Measurements from ENCODE around the gene OPN3.
A peak's percentile ranks its signal among the peaks of the same experiment; 100 is the strongest.

The OPN3 gene

GRCh38 chr1:241640149-241640866, at the start of gene OPN3, which contains the start of gene CHML (continued):
- no peak for TF ChIP-seq ZNF521 (tag by site-specific recombination; IDR thresholded peaks at IDR 0.05)
- TF ChIP-seq TRIM28 (IDR thresholded peaks at IDR 0.05; ENCODE audit: borderline replicate concordance, low read length) = no peak
- TF ChIP-seq ZNF830 (tag by site-specific recombination; IDR thresholded peaks at IDR 0.05; ENCODE audit: low read depth) = no peak
- TF ChIP-seq, protein P1, sequence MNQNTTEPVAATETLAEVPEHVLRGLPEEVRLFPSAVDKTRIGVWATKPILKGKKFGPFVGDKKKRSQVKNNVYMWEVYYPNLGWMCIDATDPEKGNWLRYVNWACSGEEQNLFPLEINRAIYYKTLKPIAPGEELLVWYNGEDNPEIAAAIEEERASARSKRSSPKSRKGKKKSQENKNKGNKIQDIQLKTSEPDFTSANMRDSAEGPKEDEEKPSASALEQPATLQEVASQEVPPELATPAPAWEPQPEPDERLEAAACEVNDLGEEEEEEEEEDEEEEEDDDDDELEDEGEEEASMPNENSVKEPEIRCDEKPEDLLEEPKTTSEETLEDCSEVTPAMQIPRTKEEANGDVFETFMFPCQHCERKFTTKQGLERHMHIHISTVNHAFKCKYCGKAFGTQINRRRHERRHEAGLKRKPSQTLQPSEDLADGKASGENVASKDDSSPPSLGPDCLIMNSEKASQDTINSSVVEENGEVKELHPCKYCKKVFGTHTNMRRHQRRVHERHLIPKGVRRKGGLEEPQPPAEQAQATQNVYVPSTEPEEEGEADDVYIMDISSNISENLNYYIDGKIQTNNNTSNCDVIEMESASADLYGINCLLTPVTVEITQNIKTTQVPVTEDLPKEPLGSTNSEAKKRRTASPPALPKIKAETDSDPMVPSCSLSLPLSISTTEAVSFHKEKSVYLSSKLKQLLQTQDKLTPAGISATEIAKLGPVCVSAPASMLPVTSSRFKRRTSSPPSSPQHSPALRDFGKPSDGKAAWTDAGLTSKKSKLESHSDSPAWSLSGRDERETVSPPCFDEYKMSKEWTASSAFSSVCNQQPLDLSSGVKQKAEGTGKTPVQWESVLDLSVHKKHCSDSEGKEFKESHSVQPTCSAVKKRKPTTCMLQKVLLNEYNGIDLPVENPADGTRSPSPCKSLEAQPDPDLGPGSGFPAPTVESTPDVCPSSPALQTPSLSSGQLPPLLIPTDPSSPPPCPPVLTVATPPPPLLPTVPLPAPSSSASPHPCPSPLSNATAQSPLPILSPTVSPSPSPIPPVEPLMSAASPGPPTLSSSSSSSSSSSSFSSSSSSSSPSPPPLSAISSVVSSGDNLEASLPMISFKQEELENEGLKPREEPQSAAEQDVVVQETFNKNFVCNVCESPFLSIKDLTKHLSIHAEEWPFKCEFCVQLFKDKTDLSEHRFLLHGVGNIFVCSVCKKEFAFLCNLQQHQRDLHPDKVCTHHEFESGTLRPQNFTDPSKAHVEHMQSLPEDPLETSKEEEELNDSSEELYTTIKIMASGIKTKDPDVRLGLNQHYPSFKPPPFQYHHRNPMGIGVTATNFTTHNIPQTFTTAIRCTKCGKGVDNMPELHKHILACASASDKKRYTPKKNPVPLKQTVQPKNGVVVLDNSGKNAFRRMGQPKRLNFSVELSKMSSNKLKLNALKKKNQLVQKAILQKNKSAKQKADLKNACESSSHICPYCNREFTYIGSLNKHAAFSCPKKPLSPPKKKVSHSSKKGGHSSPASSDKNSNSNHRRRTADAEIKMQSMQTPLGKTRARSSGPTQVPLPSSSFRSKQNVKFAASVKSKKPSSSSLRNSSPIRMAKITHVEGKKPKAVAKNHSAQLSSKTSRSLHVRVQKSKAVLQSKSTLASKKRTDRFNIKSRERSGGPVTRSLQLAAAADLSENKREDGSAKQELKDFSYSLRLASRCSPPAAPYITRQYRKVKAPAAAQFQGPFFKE (tag by site-specific recombination; IDR thresholded peaks at IDR 0.05; ENCODE audit: borderline replicate concordance) = no peak
- no peak for TF ChIP-seq ZSCAN18 (tag by site-specific recombination; IDR thresholded peaks at IDR 0.05)
- TF ChIP-seq ZNF114 (tag by site-specific recombination; IDR thresholded peaks at IDR 0.05) = no peak
- no peak for TF ChIP-seq ZBTB1 (tag by site-specific recombination; IDR thresholded peaks at IDR 0.05)
- TF ChIP-seq ZNF610 (tag by site-specific recombination; IDR thresholded peaks at IDR 0.05; ENCODE audit: borderline replicate concordance) = peak; percentile 77
- TF ChIP-seq, protein P2, sequence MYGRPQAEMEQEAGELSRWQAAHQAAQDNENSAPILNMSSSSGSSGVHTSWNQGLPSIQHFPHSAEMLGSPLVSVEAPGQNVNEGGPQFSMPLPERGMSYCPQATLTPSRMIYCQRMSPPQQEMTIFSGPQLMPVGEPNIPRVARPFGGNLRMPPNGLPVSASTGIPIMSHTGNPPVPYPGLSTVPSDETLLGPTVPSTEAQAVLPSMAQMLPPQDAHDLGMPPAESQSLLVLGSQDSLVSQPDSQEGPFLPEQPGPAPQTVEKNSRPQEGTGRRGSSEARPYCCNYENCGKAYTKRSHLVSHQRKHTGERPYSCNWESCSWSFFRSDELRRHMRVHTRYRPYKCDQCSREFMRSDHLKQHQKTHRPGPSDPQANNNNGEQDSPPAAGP (tag by site-specific recombination; IDR thresholded peaks at IDR 0.05) = no peak
- TF ChIP-seq, protein P3, sequence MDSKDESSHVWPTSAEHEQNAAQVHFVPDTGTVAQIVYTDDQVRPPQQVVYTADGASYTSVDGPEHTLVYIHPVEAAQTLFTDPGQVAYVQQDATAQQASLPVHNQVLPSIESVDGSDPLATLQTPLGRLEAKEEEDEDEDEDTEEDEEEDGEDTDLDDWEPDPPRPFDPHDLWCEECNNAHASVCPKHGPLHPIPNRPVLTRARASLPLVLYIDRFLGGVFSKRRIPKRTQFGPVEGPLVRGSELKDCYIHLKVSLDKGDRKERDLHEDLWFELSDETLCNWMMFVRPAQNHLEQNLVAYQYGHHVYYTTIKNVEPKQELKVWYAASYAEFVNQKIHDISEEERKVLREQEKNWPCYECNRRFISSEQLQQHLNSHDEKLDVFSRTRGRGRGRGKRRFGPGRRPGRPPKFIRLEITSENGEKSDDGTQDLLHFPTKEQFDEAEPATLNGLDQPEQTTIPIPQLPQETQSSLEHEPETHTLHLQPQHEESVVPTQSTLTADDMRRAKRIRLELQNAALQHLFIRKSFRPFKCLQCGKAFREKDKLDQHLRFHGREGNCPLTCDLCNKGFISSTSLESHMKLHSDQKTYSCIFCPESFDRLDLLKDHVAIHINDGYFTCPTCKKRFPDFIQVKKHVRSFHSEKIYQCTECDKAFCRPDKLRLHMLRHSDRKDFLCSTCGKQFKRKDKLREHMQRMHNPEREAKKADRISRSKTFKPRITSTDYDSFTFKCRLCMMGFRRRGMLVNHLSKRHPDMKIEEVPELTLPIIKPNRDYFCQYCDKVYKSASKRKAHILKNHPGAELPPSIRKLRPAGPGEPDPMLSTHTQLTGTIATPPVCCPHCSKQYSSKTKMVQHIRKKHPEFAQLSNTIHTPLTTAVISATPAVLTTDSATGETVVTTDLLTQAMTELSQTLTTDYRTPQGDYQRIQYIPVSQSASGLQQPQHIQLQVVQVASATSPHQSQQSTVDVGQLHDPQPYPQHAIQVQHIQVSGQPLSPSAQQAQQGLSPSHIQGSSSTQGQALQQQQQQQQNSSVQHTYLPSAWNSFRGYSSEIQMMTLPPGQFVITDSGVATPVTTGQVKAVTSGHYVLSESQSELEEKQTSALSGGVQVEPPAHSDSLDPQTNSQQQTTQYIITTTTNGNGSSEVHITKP (tag by site-specific recombination; IDR thresholded peaks at IDR 0.05) = peak; percentile 33; the same call in 1 of the 2 replicates
- peak; percentile 48; the same call in 1 of the 2 replicates for TF ChIP-seq PBX3 (CRISPR knock-in tag; IDR thresholded peaks at IDR 0.05)
- no peak for TF ChIP-seq REPIN1 (tag by site-specific recombination; IDR thresholded peaks at IDR 0.05; ENCODE audit: low read depth)
- no peak for TF ChIP-seq ZNF416 (tag by site-specific recombination; IDR thresholded peaks at IDR 0.05)
- peak; percentile 73 for TF ChIP-seq ZNF366 (tag by site-specific recombination; conservative IDR thresholded peaks at IDR 0.05)
- no peak for TF ChIP-seq ZNF280C (tag by site-specific recombination; IDR thresholded peaks at IDR 0.05)
- TF ChIP-seq, protein P4, sequence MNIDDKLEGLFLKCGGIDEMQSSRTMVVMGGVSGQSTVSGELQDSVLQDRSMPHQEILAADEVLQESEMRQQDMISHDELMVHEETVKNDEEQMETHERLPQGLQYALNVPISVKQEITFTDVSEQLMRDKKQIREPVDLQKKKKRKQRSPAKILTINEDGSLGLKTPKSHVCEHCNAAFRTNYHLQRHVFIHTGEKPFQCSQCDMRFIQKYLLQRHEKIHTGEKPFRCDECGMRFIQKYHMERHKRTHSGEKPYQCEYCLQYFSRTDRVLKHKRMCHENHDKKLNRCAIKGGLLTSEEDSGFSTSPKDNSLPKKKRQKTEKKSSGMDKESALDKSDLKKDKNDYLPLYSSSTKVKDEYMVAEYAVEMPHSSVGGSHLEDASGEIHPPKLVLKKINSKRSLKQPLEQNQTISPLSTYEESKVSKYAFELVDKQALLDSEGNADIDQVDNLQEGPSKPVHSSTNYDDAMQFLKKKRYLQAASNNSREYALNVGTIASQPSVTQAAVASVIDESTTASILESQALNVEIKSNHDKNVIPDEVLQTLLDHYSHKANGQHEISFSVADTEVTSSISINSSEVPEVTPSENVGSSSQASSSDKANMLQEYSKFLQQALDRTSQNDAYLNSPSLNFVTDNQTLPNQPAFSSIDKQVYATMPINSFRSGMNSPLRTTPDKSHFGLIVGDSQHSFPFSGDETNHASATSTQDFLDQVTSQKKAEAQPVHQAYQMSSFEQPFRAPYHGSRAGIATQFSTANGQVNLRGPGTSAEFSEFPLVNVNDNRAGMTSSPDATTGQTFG (tag by site-specific recombination; IDR thresholded peaks at IDR 0.05; ENCODE audit: borderline replicate concordance) = no peak
- no peak for TF ChIP-seq HOXD13 (CRISPR knock-in tag; IDR thresholded peaks at IDR 0.05; ENCODE audit: borderline replicate concordance)
- TF ChIP-seq WT1 (tag by site-specific recombination; IDR thresholded peaks at IDR 0.05) = peak; percentile 33; the same call in 1 of the 2 replicates
- TF ChIP-seq YY2 (tag by site-specific recombination; IDR thresholded peaks at IDR 0.05) = no peak

Measured in HEK293 (cell line).